Psoas muscle (tissue), 8 donors: ENCODE data around the gene MIEN1. TPM values are rescaled to one million over a fixed set of nuclear protein-coding genes. Genes with fewer than 3 reads are reported as not detected.

Experiments
- ATAC-seq, 4 donors: fragments of 200-7000 bp; cut with Tn5 transposase; one replicate each; pipeline ENCODE4 v1.9.1; 2020; ENCODE audit warnings: moderate library complexity in 3 of 4, mild to moderate bottlenecking in 2 of 4
- DNase-seq, 2 donors: peaks; one replicate each; pipeline ENCODE4 v3.0.0-alpha.2; 2020
- H3K27ac ChIP-seq: fragments of 200-600 bp; one replicate; pipeline ENCODE4 v1.8.0; 2022
- H3K27me3 ChIP-seq, 3 donors: fragments of 200-600 bp in 1 of 3; one replicate each; pipeline versions ENCODE4 v1.6.1 to v1.8.0; 2013 to 2022; ENCODE audit warnings: low read length in 2 of 3, mild to moderate bottlenecking in 2 of 3, moderate library complexity in 1 of 3; ENCODE audit not compliant: insufficient read depth in 3 of 3
- H3K36me3 ChIP-seq, 2 donors: fragments of 200-600 bp in 1 of 2; one replicate each; pipeline versions ENCODE4 v1.6.1 to v1.8.0; 2013 to 2022; ENCODE audit warnings: low read depth in 1 of 2, mild to moderate bottlenecking in 1 of 2, moderate library complexity in 1 of 2; ENCODE audit not compliant: insufficient read depth in 1 of 2
- H3K4me1 ChIP-seq: fragments of 200-600 bp; one replicate; pipeline ENCODE4 v1.8.0; 2022
- H3K4me3 ChIP-seq: fragments of 200-600 bp; one replicate; pipeline ENCODE4 v1.8.0; 2022; ENCODE audit warnings: mild to moderate bottlenecking
- H3K9me3 ChIP-seq: fragments of 200-600 bp; one replicate; pipeline ENCODE4 v1.8.0; 2022
- CTCF ChIP-seq: fragments of 200-600 bp; IDR thresholded peaks from one replicate; pipeline ENCODE4 v1.8.0; 2022; ENCODE audit warnings: antibody characterized with exemption
- WGBS, 3 donors: extraction: QIAGEN DNeasy Blood & Tissue Kit; methylation state at CpG; one replicate each; pipeline versions ENCODE4 v1.1.6 to v1.1.7; 2013; 5-methylcytosine and 5-hydroxymethylcytosine counted together
- intact Hi-C, 2 donors: fragments of 100-400 bp; cut with DNase I; formaldehyde crosslinking; loops; one replicate each; pipeline versions ENCODE4 v1.11.0 to v1.14.2; 2022
- polyA plus RNA-seq, 3 donors: library from polyadenylated mRNA; stranded (reverse); fragments of 200-250 nt; gene quantifications; one replicate each; pipeline ENCODE4 v1.2.3, GENCODE V29; 2013
- total RNA-seq, 4 donors: library from RNA; stranded (reverse); fragmentation: NEBNext Ultra II Directional in 2 of 4; extraction: Animal tissue kit (Norgen Biotek cat#: 25700) in 2 of 4; gene quantifications; one replicate each; pipeline versions ENCODE4 v1.2.1 to v1.2.4, GENCODE V29; 2021 to 2023
- donor health status: healthy with polysubstance abuse.
- donor health status: DM: no; HTN: no; CAD: no; lungs with moderate emphysema.
- donor health status: Bipolar disorder and iron deficiency.
- donor health status: healthy.
- donor health status: DM: yes; HTN: yes; CAD: no.
- donor health status: DM: no; HTN: no; CAD: no.
- donor health status: DM: no; HTN: no; CAD: no.
- donor health status: DM: yes; HTN: yes; CAD: no.

Gene MIEN1
- total and polyA plus RNA-seq, 7 donors = 28.2 to 83.9 (median 42.6) TPM

GRCh38 chr17:39688475-39688835, 41.9 kb downstream of the MIEN1 start:
- peak overlapping the region; percentile 90 for H3K4me3 ChIP-seq
- no peaks in the 10 kb centered on the region for H3K9me3 ChIP-seq
- WGBS, 3 donors = 13 to 20% (median 17%) methylated on average over 6 of the region's 6 CpGs
- H3K36me3 ChIP-seq = peaks cover 0 to 28% of the 10 kb centered on the region in 2 donors
- no peaks in the 10 kb centered on the region for H3K27me3 ChIP-seq
- no peak for TF ChIP-seq CTCF
- intact Hi-C loops = loop anchor here in 1 of 2 donors (5.0 kb wide), 1 partner anchor 39 kb away; no protein-coding TSS in a partner anchor
- H3K4me1 ChIP-seq = peaks cover 18% of the 10 kb centered on the region
- peak in 1 of 4 donors; percentile 16 for ATAC-seq
- peak overlapping the region; percentile 96 for H3K27ac ChIP-seq
- no peak for DNase-seq

- Histone ChIP-seq H3K4me1 (peaks cover 18% of the 10 kb centered on the region), H3K4me3 (peak within 1 kb of the TSS; percentile 90), H3K9me3 (no peaks in the 10 kb centered on the region), H3K27me3 (no peaks in the 10 kb centered on the region), H3K27ac (peak within 1 kb of the TSS; percentile 96), H3K36me3 (peaks cover 0 to 27% of the 10 kb centered on the region in 2 donors)
- 2 to 3% (median 3%) methylated on average over 45 of the region's 45 CpGs for WGBS, 3 donors
- TF ChIP-seq CTCF = no peak
- intact Hi-C loops = loop anchor here in 1 of 2 donors (5.0 kb wide), 1 partner anchor 39 kb away; no protein-coding TSS in a partner anchor
- DNase-seq = peak; percentile 90 to 95
- peak; percentile 96 to 97 (median 96) for ATAC-seq
These were observed 42.5 kb downstream of the MIEN1 start, which contains the start of gene PGAP3 for GRCh38 chr17:39687546-39688474. TSS of gene PGAP3 (minus strand) at chr17:39688057. CDS start at chr17:39688014, 43 bp downstream.

- intact Hi-C loops = loop anchor here in 1 of 2 donors (5.0 kb wide), 1 partner anchor 40 kb away; no protein-coding TSS in a partner anchor
- TF ChIP-seq CTCF = no peak
- Histone ChIP-seq H3K27ac (peak overlapping the region; percentile 96), H3K36me3 (peaks cover 0 to 26% of the 10 kb centered on the region in 2 donors), H3K27me3 (no peaks in the 10 kb centered on the region), H3K9me3 (no peaks in the 10 kb centered on the region), H3K4me1 (peaks cover 18% of the 10 kb centered on the region), H3K4me3 (peak overlapping the region; percentile 90)
- 36 to 48% (median 44%) methylated on average over 6 of the region's 6 CpGs for WGBS, 3 donors
- ATAC-seq (no peak), DNase-seq (peak in 1 of 2 donors; percentile 42)
These were observed 43.2 kb downstream of the MIEN1 start for GRCh38 chr17:39687101-39687545.

GRCh38 chr17:39684369-39685192, 45.8 kb downstream of the MIEN1 start:
- peak in 1 of 2 donors; percentile 20 for DNase-seq
- intact Hi-C loops = loop anchor here in 1 of 2 donors (5.0 kb wide), 1 partner anchor 43 kb away; no protein-coding TSS in a partner anchor

More at GRCh38 chr17:39684369-39685192, 45.8 kb downstream of the MIEN1 start:
- Histone ChIP-seq H3K36me3 (peaks cover 2 to 22% of the 10 kb centered on the region in 2 donors), H3K27ac (no peak overlapping the region), H3K9me3 (no peaks in the 10 kb centered on the region), H3K4me1 (peaks cover 25% of the 10 kb centered on the region), H3K4me3 (no peak overlapping the region), H3K27me3 (no peaks in the 10 kb centered on the region)
- ATAC-seq = no peak
- no peak for TF ChIP-seq CTCF
- WGBS, 3 donors = 92 to 96% (median 95%) methylated on average over 12 of the region's 12 CpGs
